Measurements from ENCODE around the gene C2CD4D. TPM values are rescaled to one million over a fixed set of nuclear protein-coding genes. Genes with fewer than 3 reads are reported as not detected.

Gene C2CD4D
- total RNA-seq, 1 donor from 2014 or later, result not detected

DNA sequence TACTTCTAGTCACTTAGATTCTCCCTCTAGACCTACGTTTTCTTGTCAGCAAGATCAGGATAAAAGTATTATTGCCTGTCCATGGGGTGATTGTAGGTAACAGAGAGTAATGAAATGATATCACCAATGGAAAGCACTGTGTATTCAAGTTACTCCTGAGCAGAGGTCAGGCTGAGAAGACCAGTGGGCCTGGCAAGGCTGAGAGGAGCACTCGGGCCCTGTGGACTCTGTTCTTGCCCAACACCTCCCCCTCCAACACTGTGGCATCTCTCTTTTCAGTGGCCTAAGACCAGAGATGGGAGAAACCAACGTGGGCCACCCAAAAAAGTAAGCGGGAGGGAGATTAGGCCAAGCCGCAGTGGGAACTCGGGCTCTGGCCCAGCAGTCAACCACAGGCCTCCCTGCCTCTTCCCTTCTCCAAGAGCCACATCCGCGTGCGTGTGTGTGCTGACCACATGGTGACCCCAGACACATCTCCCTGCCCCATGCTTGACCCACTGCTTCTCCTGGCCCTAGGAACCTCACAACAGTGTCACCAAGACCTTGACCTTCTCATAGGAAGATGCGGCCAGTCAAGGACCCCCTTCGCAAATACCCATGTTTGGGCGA lies 20.3 kb downstream of the C2CD4D start:
- no peak for TF ChIP-seq POLR2A (IDR thresholded peaks at IDR 0.05)
- TF ChIP-seq, protein P1, sequence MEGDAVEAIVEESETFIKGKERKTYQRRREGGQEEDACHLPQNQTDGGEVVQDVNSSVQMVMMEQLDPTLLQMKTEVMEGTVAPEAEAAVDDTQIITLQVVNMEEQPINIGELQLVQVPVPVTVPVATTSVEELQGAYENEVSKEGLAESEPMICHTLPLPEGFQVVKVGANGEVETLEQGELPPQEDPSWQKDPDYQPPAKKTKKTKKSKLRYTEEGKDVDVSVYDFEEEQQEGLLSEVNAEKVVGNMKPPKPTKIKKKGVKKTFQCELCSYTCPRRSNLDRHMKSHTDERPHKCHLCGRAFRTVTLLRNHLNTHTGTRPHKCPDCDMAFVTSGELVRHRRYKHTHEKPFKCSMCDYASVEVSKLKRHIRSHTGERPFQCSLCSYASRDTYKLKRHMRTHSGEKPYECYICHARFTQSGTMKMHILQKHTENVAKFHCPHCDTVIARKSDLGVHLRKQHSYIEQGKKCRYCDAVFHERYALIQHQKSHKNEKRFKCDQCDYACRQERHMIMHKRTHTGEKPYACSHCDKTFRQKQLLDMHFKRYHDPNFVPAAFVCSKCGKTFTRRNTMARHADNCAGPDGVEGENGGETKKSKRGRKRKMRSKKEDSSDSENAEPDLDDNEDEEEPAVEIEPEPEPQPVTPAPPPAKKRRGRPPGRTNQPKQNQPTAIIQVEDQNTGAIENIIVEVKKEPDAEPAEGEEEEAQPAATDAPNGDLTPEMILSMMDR (IDR thresholded peaks at IDR 0.05), result no peak
- no peak for TF ChIP-seq POLR2AphosphoS5 (IDR thresholded peaks at IDR 0.05; ENCODE audit: insufficient read depth in 1 of 2, low read depth in 1 of 2)
- Histone ChIP-seq H3K36me3 (no peaks in the 10 kb centered on the region), H3K27ac (no peak overlapping the region), H3K4me1 (no peaks in the 10 kb centered on the region), H3K9me3 (no peaks in the 10 kb centered on the region), H3K4me3 (no peak overlapping the region), H3K27me3 (no peaks in the 10 kb centered on the region)
- DNase-seq (ENCODE audit: extremely low spot score in 2 of 2), result no peak
- intact Hi-C loops (cut with DNase I), result no loop called here

DNA sequence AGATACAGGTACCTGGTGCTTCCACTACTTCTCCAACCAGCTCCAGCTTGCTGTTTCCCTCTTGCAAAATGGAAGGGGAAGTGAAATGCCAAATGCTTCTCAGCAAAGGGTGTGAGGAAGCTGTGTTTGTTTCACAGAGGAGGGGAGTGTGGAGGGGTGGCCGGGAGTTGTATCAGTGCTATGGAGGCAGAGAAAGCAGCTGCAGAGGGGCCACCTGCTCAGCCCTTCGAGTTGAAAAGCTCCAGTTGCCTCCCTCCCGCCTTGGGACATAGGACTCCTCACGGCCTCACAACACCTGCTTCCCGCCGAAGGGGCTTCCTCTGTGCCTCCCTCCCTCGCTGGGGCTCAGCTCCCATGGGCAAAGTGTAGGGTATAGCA lies 22.3 kb downstream of the C2CD4D start:
- no peaks in the 10 kb centered on the region for H3K9me3 ChIP-seq
- intact Hi-C loops (cut with DNase I), result no loop called here
- no peak for DNase-seq (ENCODE audit: extremely low spot score in 2 of 2)
- H3K4me1 ChIP-seq, result no peaks in the 10 kb centered on the region
- no peaks in the 10 kb centered on the region for H3K27me3 ChIP-seq
- TF ChIP-seq POLR2A (IDR thresholded peaks at IDR 0.05), result no peak
- TF ChIP-seq, protein P1 (IDR thresholded peaks at IDR 0.05), result no peak
- TF ChIP-seq POLR2AphosphoS5 (IDR thresholded peaks at IDR 0.05; ENCODE audit: insufficient read depth in 1 of 2, low read depth in 1 of 2), result no peak
- H3K4me3 ChIP-seq, result no peak overlapping the region
- no peaks in the 10 kb centered on the region for H3K36me3 ChIP-seq
- no peak overlapping the region for H3K27ac ChIP-seq

DNA sequence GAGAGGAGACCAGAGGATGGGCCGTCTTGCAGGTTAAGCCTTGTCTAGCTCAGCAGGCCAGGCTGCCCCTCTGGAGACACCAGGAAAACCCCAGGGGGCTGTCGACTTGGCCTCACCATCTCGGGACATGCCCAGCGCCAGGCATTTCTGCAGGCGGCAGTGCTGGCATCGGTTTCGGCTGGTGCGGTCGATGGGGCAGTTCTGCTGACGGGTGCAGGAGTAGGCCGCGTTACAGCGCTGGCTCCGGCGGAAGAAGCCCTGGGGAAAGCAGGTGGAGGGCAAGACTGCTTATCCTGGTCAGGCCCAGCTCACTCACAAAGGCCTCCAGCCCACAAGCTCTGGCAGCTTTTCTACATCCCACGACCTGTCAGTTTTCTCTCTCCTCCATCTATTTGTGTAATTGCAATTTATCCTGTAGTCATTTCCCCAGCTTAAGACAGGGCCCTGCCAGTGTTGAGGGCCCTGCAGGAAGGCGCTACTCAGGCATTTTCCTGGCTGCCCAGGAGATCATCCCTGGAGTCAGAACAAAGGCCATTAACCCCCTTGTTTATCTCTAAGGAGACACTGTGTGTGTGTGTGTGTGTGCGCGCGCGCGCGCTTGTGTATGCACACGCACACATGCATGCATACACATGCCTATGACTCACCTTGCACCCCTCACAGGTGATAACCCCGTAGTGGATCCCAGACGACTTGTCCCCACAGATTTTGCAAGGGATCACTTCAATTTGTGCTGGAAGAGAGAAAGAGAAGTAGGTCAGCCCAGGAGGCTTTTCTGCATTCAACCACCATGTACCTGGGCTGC lies 22.9 kb downstream of the C2CD4D start:
- intact Hi-C loops (cut with DNase I), result no loop called here
- no peak for DNase-seq (ENCODE audit: extremely low spot score in 2 of 2)
- Histone ChIP-seq H3K36me3 (no peaks in the 10 kb centered on the region), H3K27me3 (no peaks in the 10 kb centered on the region), H3K4me1 (no peaks in the 10 kb centered on the region), H3K4me3 (no peak overlapping the region), H3K9me3 (no peaks in the 10 kb centered on the region), H3K27ac (no peak overlapping the region)
- TF ChIP-seq, protein P1 (IDR thresholded peaks at IDR 0.05), result no peak
- TF ChIP-seq POLR2AphosphoS5 (IDR thresholded peaks at IDR 0.05; ENCODE audit: insufficient read depth in 1 of 2, low read depth in 1 of 2) (no peak), POLR2A (IDR thresholded peaks at IDR 0.05) (no peak)

DNA sequence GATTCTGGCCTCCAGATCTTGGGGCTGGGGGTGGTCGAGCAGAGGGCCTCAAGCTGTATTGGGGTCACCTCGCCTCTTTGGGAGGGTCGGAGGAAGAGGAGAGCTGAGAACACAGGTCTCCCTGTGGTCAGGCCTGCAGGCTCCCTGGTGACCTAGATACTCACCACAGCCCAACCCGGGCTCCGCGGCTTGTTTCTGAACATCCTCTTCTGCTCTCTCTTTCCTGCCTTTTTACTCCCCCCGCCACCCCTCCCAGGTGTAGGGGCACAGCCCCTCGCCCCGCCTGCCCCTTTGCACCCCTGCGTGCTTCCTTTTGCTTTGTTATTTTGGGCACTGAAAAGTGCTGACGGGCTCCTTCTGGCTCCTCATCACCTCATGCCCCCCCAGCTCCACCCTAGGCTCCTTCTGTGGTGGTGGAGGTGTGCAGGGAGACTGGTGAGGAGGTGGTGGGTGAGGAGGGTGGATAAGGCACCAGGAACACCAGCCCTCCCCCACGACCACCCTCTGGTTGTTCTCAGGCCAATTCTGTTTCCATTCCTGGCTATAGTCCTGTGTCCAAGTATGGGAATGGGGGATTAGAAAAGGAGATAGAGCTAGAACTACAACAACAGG lies 23.8 kb downstream of the C2CD4D start:
- intact Hi-C loops (cut with DNase I), result no loop called here
- H3K9me3 ChIP-seq, result no peaks in the 10 kb centered on the region
- DNase-seq (ENCODE audit: extremely low spot score in 2 of 2), result no peak
- TF ChIP-seq, protein P1 (IDR thresholded peaks at IDR 0.05), result no peak
- TF ChIP-seq POLR2A (IDR thresholded peaks at IDR 0.05) (no peak), POLR2AphosphoS5 (IDR thresholded peaks at IDR 0.05; ENCODE audit: insufficient read depth in 1 of 2, low read depth in 1 of 2) (no peak)
- no peak overlapping the region for H3K27ac ChIP-seq
- H3K36me3 ChIP-seq, result no peaks in the 10 kb centered on the region
- no peak overlapping the region for H3K4me3 ChIP-seq
- no peaks in the 10 kb centered on the region for H3K27me3 ChIP-seq
- H3K4me1 ChIP-seq, result no peaks in the 10 kb centered on the region
